Lung (tissue), 12 donors: ENCODE data around the gene CDK2AP2. TPM values are rescaled to one million over a fixed set of nuclear protein-coding genes. Genes with fewer than 3 reads are reported as not detected.
A peak's percentile ranks its signal among the peaks of the same experiment; 100 is the strongest.
"Not testable (repeated sequence)": the region's sequence is repeated elsewhere in the genome, so short reads cannot be mapped to it uniquely, and the experiment has no call there.

Source experiments
- ATAC-seq: fragments of 200-7000 bp; cut with Tn5 transposase; one replicate; pipeline ENCODE4 v1.9.1; 2020; ENCODE audit warnings: moderate number of reproducible peaks; ENCODE audit not compliant: insufficient read depth, low FRiP score
- DNase-seq, 3 donors: peaks; one replicate each; pipeline ENCODE4 v3.0.0-alpha.2; 2013 to 2017
- H3K27ac ChIP-seq, 2 donors: one replicate each; pipeline ENCODE4 v1.5.1; 2013; ENCODE audit warnings: mild to moderate bottlenecking in 2 of 2, moderate library complexity in 2 of 2, control low read depth in 1 of 2, inconsistent platforms in 1 of 2, low read depth in 1 of 2, low read length in 1 of 2
- H3K27me3 ChIP-seq, 3 donors: one replicate each; pipeline ENCODE4 v1.5.1; 2013; ENCODE audit warnings: low read length in 2 of 3; ENCODE audit not compliant: control insufficient read depth in 3 of 3, insufficient read depth in 3 of 3
- H3K36me3 ChIP-seq, 4 donors: one replicate each; pipeline ENCODE4 v1.5.1; 2013; ENCODE audit warnings: low read length in 4 of 4, mild to moderate bottlenecking in 1 of 4, moderate library complexity in 1 of 4; ENCODE audit not compliant: control insufficient read depth in 4 of 4, insufficient read depth in 4 of 4
- H3K4me1 ChIP-seq, 5 donors: one replicate each; pipeline ENCODE4 v1.5.1; 2013; ENCODE audit warnings: low read length in 5 of 5, mild to moderate bottlenecking in 2 of 5, moderate library complexity in 1 of 5; ENCODE audit not compliant: control insufficient read depth in 5 of 5, insufficient read depth in 5 of 5
- H3K4me3 ChIP-seq: one replicate; pipeline ENCODE4 v1.5.1; 2013; ENCODE audit warnings: mild to moderate bottlenecking, control low read depth, moderate library complexity
- H3K9ac ChIP-seq, 2 donors: one replicate each; pipeline ENCODE4 v1.5.1; 2013; ENCODE audit warnings: low read length in 2 of 2, control low read depth in 1 of 2; ENCODE audit not compliant: insufficient read depth in 1 of 2
- H3K9me3 ChIP-seq, 4 donors: one replicate each; pipeline ENCODE4 v1.5.1; 2013; ENCODE audit warnings: low read length in 3 of 4, mild to moderate bottlenecking in 1 of 4, moderate library complexity in 1 of 4; ENCODE audit not compliant: control insufficient read depth in 4 of 4, insufficient read depth in 3 of 4
- CTCF ChIP-seq: IDR thresholded peaks from 2 replicates; pipeline ENCODE4 v1.5.1; 2012; ENCODE audit warnings: mild to moderate bottlenecking; ENCODE audit errors: control extremely low read depth, extremely low read depth
- whole genome bisulfite sequencing, 2 donors: extraction: QIAGEN DNeasy Blood & Tissue Kit; methylation state at CpG; one replicate each; pipeline ENCODE4 v1.1.7; 2013; 5-methylcytosine and 5-hydroxymethylcytosine counted together
- polyA plus RNA-seq, 2 donors: library from polyadenylated mRNA; stranded (reverse); fragments of 200-250 nt; gene quantifications; one replicate each; pipeline ENCODE4 v1.2.1, GENCODE V29; 2013
- total RNA-seq, 2 donors: library from RNA; depleted of rRNA in 1 of 2; stranded (reverse); fragments of >200 nt in 1 of 2; gene quantifications; one replicate each; pipeline ENCODE4 v1.2.1, GENCODE V29; 2014 to 2021
- donor health status: control.
- donor health status: control.
- donor health status: Bipolar disorder and iron deficiency.
- donor health status: healthy.
- donor health status: DM: yes; HTN: yes; CAD: no.

Gene CDK2AP2
- total and polyA plus RNA-seq, 4 donors: 21.7 to 149 (median 121) TPM

GRCh38 chr11:67466962-67467771 lies 40.8 kb downstream of the CDK2AP2 start:
- no peak overlapping the region for H3K4me3 ChIP-seq
- ATAC-seq (no peak), DNase-seq (no peak)
- H3K9ac ChIP-seq: no peak overlapping the region
- H3K27me3 ChIP-seq: no peaks in the 10 kb centered on the region
- H3K9me3 ChIP-seq: no peaks in the 10 kb centered on the region
- peak overlapping the region in 1 of 2 donors; percentile 86 for H3K27ac ChIP-seq
- no peak for TF ChIP-seq CTCF
- H3K4me1 ChIP-seq: peaks cover 0 to 20% (median 4%) of the 10 kb centered on the region in 5 donors
- no peaks in the 10 kb centered on the region for H3K36me3 ChIP-seq
- 68 to 85% methylated on average over 11 of the region's 11 CpGs for WGBS, 2 donors

GRCh38 chr11:67466367-67466766 lies 41.6 kb downstream of the CDK2AP2 start:
- Histone ChIP-seq H3K27ac (no peak overlapping the region), H3K4me1 (peaks cover 0 to 20% (median 4%) of the 10 kb centered on the region in 5 donors), H3K27me3 (no peaks in the 10 kb centered on the region), H3K9ac (no peak overlapping the region), H3K9me3 (no peaks in the 10 kb centered on the region), H3K4me3 (no peak overlapping the region), H3K36me3 (no peaks in the 10 kb centered on the region)
- DNase-seq (no peak), ATAC-seq (no peak)
- 84% methylated on average over 5 of the region's 5 CpGs for WGBS, 2 donors
- no peak for TF ChIP-seq CTCF

- not testable (repeated sequence) for H3K4me3 ChIP-seq, H3K9ac ChIP-seq, DNase-seq, ATAC-seq, H3K9me3 ChIP-seq, H3K27me3 ChIP-seq, H3K36me3 ChIP-seq
- peak overlapping the region; percentile 90 to 96 for H3K27ac ChIP-seq
- peaks cover 0 to 20% (median 4%) of the 10 kb centered on the region in 5 donors for H3K4me1 ChIP-seq
- WGBS, 2 donors: 71 to 94% methylated on average over 2 of the region's 2 CpGs
These were observed 42.4 kb downstream of the CDK2AP2 start for GRCh38 chr11:67465530-67465929.

- Histone ChIP-seq H3K4me1 (peaks cover 0 to 19% (median 4%) of the 10 kb centered on the region in 5 donors), H3K36me3 (no peaks in the 10 kb centered on the region), H3K27me3 (no peaks in the 10 kb centered on the region), H3K27ac (peak overlapping the region; percentile 90 to 96), H3K9me3 (no peaks in the 10 kb centered on the region), H3K4me3 (peak overlapping the region; percentile 73), H3K9ac (no peak overlapping the region)
- DNase-seq: no peak
- WGBS, 2 donors: 53 to 79% methylated on average over 3 of the region's 3 CpGs
- no peak for TF ChIP-seq CTCF
- ATAC-seq: no peak
These were observed 42.8 kb downstream of the CDK2AP2 start for GRCh38 chr11:67465189-67465510.
